Measurements from ENCODE around the gene IL22RA2.

IL22RA2 gene

GRCh38 chr6:137160763-137161162 is 12.7 kb downstream of the IL22RA2 start (continued):
- no peak for TF ChIP-seq ZNF114 (tag by site-specific recombination; IDR thresholded peaks at IDR 0.05)
- TF ChIP-seq ZNF324 (tag by site-specific recombination; IDR thresholded peaks at IDR 0.05), result no peak
- no peak for TF ChIP-seq ZNF596 (tag by site-specific recombination; IDR thresholded peaks at IDR 0.05)
- no peak for TF ChIP-seq ZNF791 (tag by site-specific recombination; IDR thresholded peaks at IDR 0.05)
- no peak for TF ChIP-seq ZNF184 (tag by site-specific recombination; IDR thresholded peaks at IDR 0.05)
- TF ChIP-seq PRDM1 (tag by site-specific recombination; IDR thresholded peaks at IDR 0.05), result no peak

- no peaks in the 10 kb centered on the region for H3K4me1 ChIP-seq (ENCODE audit: control insufficient read depth, insufficient read depth, low read length)
- no peak overlapping the region for H3K4me3 ChIP-seq (ENCODE audit: low read depth, low read length)
- TF ChIP-seq KLF1 (tag by site-specific recombination; IDR thresholded peaks at IDR 0.05), result no peak
- TF ChIP-seq ZNF280D (tag by site-specific recombination; IDR thresholded peaks at IDR 0.05), result no peak
- no peak for TF ChIP-seq KLF7 (tag by site-specific recombination; IDR thresholded peaks at IDR 0.05; ENCODE audit: borderline replicate concordance)
- TF ChIP-seq ZSCAN18 (tag by site-specific recombination; IDR thresholded peaks at IDR 0.05), result no peak
- TF ChIP-seq ZBTB44 (tag by site-specific recombination; IDR thresholded peaks at IDR 0.05), result no peak
- no peak for TF ChIP-seq TRIM28 (IDR thresholded peaks at IDR 0.05; ENCODE audit: borderline replicate concordance, low read length)
- TF ChIP-seq ZNF138 (tag by site-specific recombination; IDR thresholded peaks at IDR 0.05; ENCODE audit: borderline replicate concordance), result no peak
- no peak for TF ChIP-seq ZBTB49 (tag by site-specific recombination; IDR thresholded peaks at IDR 0.05; ENCODE audit: low read depth)
- TF ChIP-seq INSM2 (tag by site-specific recombination; IDR thresholded peaks at IDR 0.05), result no peak
- TF ChIP-seq ZNF621 (tag by site-specific recombination; IDR thresholded peaks at IDR 0.05), result no peak
- no peak for TF ChIP-seq SP7 (tag by site-specific recombination; IDR thresholded peaks at IDR 0.05)
- no peak for TF ChIP-seq SCRT1 (tag by site-specific recombination; IDR thresholded peaks at IDR 0.05; ENCODE audit: borderline replicate concordance)
- TF ChIP-seq ZNF354C (tag by site-specific recombination; IDR thresholded peaks at IDR 0.05; ENCODE audit: borderline replicate concordance, low read depth), result no peak
- no peak for TF ChIP-seq ZNF837 (tag by site-specific recombination; IDR thresholded peaks at IDR 0.05)
- TF ChIP-seq ZNF473 (tag by site-specific recombination; IDR thresholded peaks at IDR 0.05), result no peak
- TF ChIP-seq ZBTB17 (tag by site-specific recombination; IDR thresholded peaks at IDR 0.05), result no peak
- TF ChIP-seq PRDM6 (tag by site-specific recombination; IDR thresholded peaks at IDR 0.05), result no peak
- H3K36me3 ChIP-seq (ENCODE audit: control insufficient read depth in 2 of 2, insufficient read depth in 1 of 2, low read length in 2 of 2), result no peaks in the 10 kb centered on the region
- no peaks in the 10 kb centered on the region for H3K9me3 ChIP-seq (ENCODE audit: control insufficient read depth, insufficient read depth, low read depth, low read length)
- POLR2A ChIA-PET, result no interaction called here
- H3K27ac ChIP-seq (ENCODE audit: extremely low read depth, low read depth, low read length), result no peak overlapping the region
- CTCF ChIA-PET, result no interaction called here
Observed at GRCh38 chr6:137159912-137160311, 13.5 kb downstream of the IL22RA2 start.
